ENCODE measurements around the gene PGM2L1.
"Not testable (repeated sequence)": the region's sequence is repeated elsewhere in the genome, so short reads cannot be mapped to it uniquely, and the experiment has no call there.

PGM2L1 gene

GRCh38 chr11:74397501-74398243, 561 bp downstream of the PGM2L1 start:
- DNase-seq, result no peak

GRCh38 chr11:74392256-74392655, 6.0 kb downstream of the PGM2L1 start:
- no peak for DNase-seq

DNA sequence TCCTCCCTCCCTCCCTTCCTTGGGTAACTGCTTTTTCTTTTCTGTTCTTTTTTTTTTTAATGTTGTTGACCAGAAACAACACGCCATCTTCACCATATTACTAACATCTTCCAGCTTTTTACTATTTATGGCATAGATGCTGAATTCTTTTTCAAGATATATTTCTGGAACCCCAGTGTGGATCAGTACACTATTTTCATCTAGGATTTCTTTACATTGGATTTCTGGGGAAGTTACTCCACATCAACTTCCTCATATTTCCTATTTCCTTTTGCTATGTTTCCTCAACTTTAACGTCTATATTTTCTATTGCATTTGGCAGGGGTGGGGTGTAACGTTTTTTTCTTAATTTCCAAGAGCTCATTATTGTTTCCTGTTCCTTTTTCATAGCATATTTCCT, 7.0 kb downstream of the PGM2L1 start:
- no peak for DNase-seq

DNA sequence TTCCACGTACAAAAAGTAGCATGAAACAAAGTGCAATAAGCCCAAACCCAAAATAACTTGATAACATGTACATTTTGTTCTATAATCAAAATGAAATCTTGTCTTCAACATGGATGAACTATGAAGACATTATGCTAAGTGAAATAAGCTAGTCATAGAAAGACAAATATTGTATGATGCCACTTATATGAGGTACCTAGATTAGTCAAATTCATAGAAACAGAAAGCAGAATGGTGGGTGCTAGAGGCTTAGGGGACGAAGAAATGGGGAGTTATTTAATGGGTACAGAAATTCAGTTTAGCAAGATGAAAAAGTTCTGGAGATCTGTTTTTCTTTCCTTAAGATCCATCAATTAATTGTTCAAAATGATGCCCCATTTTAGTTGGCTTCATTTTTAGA, 7.5 kb downstream of the PGM2L1 start:
- DNase-seq, result no peak

GRCh38 chr11:74388678-74389327, 9.4 kb downstream of the PGM2L1 start:
- DNase-seq, result peak; percentile 37

- DNase-seq, result no peak
Observed at GRCh38 chr11:74384641-74385040, 13.6 kb downstream of the PGM2L1 start.

DNA sequence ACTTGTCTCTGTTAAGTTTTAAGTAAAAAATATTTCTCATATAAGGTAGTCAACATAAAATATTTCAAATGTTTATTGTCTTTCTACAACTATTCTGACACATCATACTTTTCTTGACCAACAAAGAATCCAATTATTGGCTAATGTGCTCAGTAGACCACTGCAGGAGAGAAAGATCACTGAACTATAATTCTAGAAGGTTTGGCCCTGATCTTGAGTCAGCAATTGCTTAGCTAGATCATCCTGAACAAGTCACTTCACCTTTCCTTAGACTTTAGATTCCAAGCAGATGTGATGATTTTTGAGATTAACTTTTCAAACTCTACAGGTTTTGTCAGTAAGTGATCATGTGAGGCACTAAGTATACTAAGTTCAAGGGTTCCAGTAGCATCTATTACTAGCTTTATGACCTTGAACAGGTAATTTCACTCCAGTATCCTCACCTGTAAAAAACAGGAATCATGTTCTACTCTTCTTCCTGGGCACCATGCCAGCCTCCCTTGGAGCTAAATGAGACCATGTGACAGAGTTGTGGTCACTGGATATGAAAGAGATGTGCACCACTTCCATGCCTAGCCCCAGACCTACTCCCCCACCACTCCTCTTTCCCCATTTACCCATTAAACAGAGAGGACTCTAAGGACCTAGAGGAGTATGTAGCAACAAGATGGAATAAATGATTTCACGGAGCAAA, 17.3 kb downstream of the PGM2L1 start:
- no peak for DNase-seq

DNA sequence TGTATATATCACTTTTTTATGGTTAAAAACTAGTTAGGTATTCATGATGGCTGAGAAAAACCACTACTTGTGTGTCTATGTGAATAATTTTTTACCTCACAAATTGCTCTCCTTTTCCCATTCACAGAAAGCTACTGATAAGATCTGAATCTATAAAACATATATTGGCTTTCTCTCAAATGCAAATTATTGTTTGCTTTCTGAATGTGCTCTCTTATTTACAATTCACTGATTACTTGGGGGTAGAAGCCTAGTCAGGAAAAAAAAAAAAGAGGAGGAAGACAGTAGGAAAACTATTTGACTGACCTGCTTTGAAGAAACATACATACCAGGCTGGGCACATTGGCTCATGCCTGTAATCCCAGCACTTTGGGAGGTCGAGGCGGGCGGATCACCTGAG, 20.5 kb downstream of the PGM2L1 start:
- DNase-seq, result no peak

- no peak for DNase-seq
Observed at GRCh38 chr11:74373382-74373781, 24.9 kb downstream of the PGM2L1 start.

DNA sequence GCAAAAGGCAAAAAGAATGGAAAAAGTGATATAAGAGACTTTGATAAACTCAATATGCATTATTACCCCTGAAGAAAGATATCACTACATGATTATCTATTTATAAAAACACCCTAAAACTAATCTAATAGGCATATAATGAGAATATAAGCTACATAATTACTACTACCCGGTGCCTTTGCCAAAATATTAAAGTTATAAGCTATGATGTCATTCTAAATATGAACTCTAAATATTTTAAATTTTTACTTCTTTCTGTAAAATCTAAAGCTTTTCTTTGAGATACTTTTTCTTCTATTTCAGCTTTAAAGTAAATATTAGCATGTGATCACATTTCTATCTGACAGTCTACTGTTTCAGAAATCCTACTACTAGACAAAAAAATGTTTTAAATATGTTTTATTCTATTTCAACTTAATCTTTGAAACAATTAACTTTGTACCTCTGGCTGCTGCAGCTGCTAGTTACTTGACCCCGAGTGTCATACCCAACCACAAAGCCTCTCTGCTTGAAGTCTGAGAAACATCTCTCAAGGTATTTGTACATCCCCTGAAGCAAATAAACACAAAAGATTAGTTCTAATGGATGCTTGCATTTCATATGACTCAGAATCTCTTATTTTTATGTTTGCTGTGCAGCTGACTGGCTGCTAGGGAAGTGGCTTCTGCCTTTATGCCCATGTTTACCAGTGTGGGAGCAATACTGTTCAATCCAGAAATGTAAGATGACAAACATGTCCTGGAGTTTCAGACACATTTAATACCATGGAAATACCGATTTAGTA, 26.8 kb downstream of the PGM2L1 start:
- peak; percentile 74 for DNase-seq

GRCh38 chr11:74370123-74370522, 28.1 kb downstream of the PGM2L1 start:
- no peak for DNase-seq

DNA sequence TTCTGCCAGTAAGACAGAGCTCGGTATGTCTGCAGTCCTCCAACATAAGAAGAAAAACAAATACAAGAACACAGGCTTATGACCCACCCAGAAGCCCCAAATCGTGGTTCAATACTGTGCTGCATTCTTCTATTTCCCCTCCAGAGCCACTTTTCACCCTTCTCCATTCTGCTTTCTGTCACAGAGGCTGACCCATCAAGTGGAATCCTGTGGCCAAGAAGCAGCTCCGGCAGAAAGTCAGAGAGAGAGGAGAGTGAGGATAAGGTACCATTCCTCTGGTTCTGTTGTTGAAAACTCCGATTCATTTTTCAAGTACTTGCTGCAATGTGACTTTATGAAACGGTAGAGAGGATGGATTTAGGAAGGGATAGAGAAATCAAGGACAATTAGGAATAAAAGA, 30.4 kb downstream of the PGM2L1 start:
- DNase-seq, result no peak

GRCh38 chr11:74366576-74366975, 31.7 kb downstream of the PGM2L1 start:
- no peak for DNase-seq

DNA sequence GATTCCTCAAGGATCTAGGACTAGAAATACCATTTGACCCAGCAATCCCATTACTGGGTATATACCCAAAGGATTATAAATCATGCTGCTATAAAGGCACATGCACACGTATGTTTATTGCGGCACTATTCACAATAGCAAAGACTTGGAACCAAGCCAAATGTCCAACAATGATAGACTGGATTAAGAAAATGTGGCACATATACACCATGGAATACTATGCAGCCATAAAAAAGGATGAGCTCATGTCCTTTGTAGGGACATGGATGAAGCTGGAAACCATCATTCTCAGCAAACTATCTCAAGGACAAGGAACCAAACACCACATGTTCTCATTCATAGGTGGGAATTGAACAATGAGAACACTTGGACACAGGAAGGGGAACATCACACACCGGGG, 32.4 kb downstream of the PGM2L1 start:
- DNase-seq, result not testable (repeated sequence)

- no peak for DNase-seq
Observed at GRCh38 chr11:74357449-74357848, 40.8 kb downstream of the PGM2L1 start.

- no peak for DNase-seq
Observed at GRCh38 chr11:74355626-74356025, 42.6 kb downstream of the PGM2L1 start.

DNA sequence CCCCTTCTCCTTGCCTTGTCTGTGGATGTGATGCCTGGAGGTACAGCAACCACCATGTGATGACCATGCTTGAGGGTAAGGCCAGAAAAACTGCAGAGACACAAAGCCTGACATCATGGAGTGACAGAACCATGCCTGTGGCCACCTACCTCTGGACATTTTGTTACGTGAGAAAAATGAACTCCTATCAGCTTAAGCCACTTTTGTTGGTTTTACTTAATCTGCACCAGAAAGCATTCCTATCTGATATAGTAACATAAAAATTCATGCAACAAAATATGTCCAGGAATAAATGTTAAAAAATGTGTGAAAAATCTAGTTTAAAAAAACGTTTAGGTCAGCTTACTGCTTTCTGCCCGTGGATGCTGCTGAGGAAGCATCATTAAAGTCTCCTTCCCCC, 44.2 kb downstream of the PGM2L1 start:
- DNase-seq, result no peak

DNA sequence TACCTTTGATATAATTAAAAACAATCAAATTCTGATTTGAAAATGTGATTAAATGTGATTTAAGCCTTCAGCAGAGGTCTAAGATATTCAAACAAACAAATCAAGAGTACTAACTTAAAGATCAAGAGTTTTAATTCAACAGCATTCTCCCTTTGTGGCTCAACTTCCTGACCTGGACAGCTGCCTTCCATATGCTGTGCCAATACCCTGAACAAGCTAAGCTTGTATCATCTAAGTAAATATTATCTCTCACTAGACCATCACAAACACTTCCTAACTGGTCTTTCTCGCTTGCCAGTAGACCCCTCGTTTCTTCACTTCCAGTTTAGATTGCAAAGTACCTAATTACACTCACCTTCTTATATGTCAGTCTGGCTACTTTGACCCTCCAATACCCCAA, 50.9 kb downstream of the PGM2L1 start:
- DNase-seq, result no peak

DNA sequence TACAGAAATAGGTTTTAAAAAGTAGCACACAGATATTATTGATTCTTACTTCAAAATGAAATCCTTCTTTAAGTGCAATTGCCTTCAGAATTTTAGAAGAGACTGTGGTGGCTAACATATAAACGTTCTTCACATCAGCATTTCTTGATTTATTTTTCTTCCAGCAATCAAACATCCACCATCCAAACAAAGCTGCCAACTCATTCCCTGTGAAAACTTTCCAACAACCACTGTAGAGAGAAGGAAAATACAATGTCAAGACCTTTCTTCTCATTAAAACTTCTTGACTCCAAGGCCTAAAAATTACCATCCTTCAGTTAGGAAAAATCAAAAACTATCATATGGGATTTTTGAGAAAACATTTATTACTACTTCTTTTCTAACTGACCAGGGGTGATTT, 52.8 kb downstream of the PGM2L1 start:
- DNase-seq, result no peak

GRCh38 chr11:74341921-74342320, 56.3 kb downstream of the PGM2L1 start:
- DNase-seq, result no peak

- no peak for DNase-seq
Observed at GRCh38 chr11:74339619-74340018, 58.6 kb downstream of the PGM2L1 start.

DNA sequence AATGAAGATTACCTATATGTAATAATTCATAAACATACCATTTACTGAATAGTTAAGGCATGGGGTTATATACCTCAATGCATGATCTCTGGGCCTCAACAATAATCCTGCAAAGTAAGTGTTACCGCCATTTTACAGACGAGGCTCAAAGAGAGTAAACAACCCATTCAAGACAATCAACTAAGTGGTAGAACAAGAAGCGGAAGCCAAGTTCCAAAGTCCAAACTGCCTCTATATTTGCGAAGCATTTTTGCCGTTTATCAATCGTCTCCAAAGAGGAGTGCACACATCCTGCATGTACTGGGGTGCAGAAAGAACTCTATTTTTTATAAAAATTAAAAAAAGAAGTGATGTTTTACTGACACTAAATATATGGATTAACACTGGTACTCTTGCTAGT, 59.3 kb downstream of the PGM2L1 start:
- DNase-seq, result no peak

DNA sequence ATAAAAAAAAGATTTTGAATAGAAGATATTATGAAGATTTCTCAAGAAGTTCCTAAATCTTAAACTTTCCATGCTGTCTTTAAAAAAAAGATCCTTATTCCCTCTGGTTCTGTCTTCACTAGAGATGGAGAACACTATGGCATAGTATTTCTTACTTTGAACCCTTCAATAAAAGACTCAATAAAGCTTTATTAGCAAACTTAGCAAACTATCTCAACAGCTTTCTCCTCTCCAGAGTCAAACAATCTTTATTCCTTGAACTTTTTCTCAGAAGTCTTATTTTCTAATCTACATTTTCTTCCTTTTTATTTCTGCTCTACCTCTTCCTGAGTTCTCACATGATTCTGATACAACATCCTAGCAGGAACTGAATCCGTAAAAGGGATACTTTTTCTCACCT, 65.0 kb downstream of the PGM2L1 start:
- DNase-seq, result no peak
